HG03175 (cell line): ENCODE data around the gene LRIF1.
"Not testable (repeated sequence)": the region's sequence is repeated elsewhere in the genome, so short reads cannot be mapped to it uniquely, and the experiment has no call there.

Experiments used
- ATAC-seq: cut with Tn5 transposase; IDR thresholded peaks from one replicate; pipeline ENCODE4 v1.9.1; 2021; ENCODE audit warnings: mild to moderate bottlenecking, moderate library complexity; ENCODE audit not compliant: unreplicated experiment

The LRIF1 gene

GRCh38 chr1:110963691-110964454 is at the start of gene LRIF1:
TSS of gene LRIF1 (minus strand) at chr1:110963922. CDS start at chr1:110963688, 234 bp downstream.
- peak; percentile 96 for ATAC-seq

GRCh38 chr1:111008031-111008430 is 44.3 kb upstream of the LRIF1 start:
- no peak for ATAC-seq

- ATAC-seq: no peak
Measured at GRCh38 chr1:111006556-111006955, 42.8 kb upstream of the LRIF1 start.

GRCh38 chr1:110999607-111000006 is 35.9 kb upstream of the LRIF1 start:
- ATAC-seq: not testable (repeated sequence)

GRCh38 chr1:110992329-110992728 is 28.6 kb upstream of the LRIF1 start:
- not testable (repeated sequence) for ATAC-seq

- ATAC-seq: not testable (repeated sequence)
Measured at GRCh38 chr1:110991295-110991694, 27.6 kb upstream of the LRIF1 start.

GRCh38 chr1:110990541-110990940 is 26.8 kb upstream of the LRIF1 start:
- ATAC-seq: no peak

GRCh38 chr1:110986407-110986891 is 22.7 kb upstream of the LRIF1 start:
- no peak for ATAC-seq

- ATAC-seq: no peak
Measured at GRCh38 chr1:110982320-110982719, 18.6 kb upstream of the LRIF1 start.

- no peak for ATAC-seq
Measured at GRCh38 chr1:110979154-110979553, 15.4 kb upstream of the LRIF1 start.

- no peak for ATAC-seq
Measured at GRCh38 chr1:110976089-110976488, 12.4 kb upstream of the LRIF1 start.

- ATAC-seq: no peak
Measured at GRCh38 chr1:110975265-110975664, 11.5 kb upstream of the LRIF1 start.

- no peak for ATAC-seq
Measured at GRCh38 chr1:110967256-110967655, 3.5 kb upstream of the LRIF1 start.

GRCh38 chr1:110964455-110964903 is 757 bp upstream of the LRIF1 start:
- no peak for ATAC-seq

GRCh38 chr1:110962892-110963690 is 631 bp downstream of the LRIF1 start:
- ATAC-seq: peak; percentile 35

GRCh38 chr1:110961902-110962301 is 1.8 kb downstream of the LRIF1 start:
- no peak for ATAC-seq

GRCh38 chr1:110960777-110961420 is 2.8 kb downstream of the LRIF1 start:
- ATAC-seq: no peak

- no peak for ATAC-seq
Measured at GRCh38 chr1:110957798-110958197, 5.9 kb downstream of the LRIF1 start.

GRCh38 chr1:110956586-110956985 is 7.1 kb downstream of the LRIF1 start:
- ATAC-seq: no peak

- no peak for ATAC-seq
Measured at GRCh38 chr1:110953031-110953430, 10.7 kb downstream of the LRIF1 start.

GRCh38 chr1:110952031-110952430 is 11.7 kb downstream of the LRIF1 start:
- no peak for ATAC-seq
